ENCODE data around the gene ZSWIM5. TPM values are rescaled to one million over a fixed set of nuclear protein-coding genes. Genes with fewer than 3 reads are reported as not detected.

ZSWIM5 gene
- total and polyA plus RNA-seq, 2 of the 8 experiments (the other 6 are each of a cell fraction or from before 2014, with no cell fraction given), result 2.5 to 3.9 TPM

DNA sequence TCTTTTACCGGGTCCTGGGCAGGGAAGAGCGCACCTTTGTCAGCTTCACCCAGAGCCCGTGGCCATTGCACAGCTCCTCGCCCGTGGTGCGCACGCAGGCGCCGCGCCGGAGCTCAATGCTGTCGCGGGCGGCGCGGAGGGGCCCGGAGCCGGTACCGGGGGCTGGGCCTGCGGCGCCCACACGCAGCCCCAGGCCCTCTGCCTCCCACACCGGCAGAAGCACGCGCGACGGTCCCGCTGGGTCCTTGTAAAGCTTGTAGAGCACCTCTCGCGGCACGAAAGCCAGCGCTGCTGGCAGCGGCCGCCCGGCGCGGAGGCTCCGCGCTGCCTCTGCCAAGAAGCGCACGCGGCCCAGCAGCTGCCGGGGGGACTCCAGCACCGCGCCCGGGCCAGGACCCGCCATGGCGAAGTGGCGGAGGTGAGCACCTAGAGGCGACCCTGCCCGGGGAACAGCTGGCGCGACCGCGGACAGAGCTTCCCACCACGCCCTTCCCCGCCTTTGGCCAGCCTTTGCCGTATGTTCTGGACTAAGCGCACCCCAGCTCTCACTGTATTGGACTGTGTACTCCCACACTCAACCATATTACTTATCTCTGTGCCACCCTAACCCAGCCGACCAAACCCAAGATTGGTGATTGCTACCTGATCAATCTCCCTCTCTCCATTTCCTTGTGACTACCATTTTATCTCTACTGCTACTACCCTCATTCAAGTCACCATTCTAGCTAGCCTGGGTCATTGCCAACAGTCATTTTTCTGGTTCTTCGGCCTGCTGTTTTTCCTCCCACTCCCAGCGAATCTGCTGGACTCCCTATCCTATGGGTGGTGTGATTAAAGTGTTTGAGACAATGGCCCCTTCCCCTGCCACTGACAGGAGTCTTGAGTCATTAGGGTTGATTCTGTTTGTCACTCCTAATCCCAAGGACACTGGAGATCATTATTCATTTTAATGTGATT is 195.3 kb downstream of the ZSWIM5 start, which contains the start of gene HECTD3:
HECTD3 (minus strand) TSS at position 470 of the 957 bp plus-strand sequence; CDS start at position 403, 67 bp downstream.
- no peak within 1 kb of the TSS for H3K14ac ChIP-seq (ENCODE audit: insufficient read length)
- H4K91ac ChIP-seq (replicated peaks; ENCODE audit: insufficient read length, low read length), result peak within 1 kb of the TSS; percentile 58
- FAIRE-seq (no peak), DNase-seq (ENCODE audit: low read depth in 1 of 2, low spot score in 2 of 2) (peak in 1 of 2 experiments; percentile 75)
- H3K4me1 ChIP-seq (replicated peaks in 1 of 4; ENCODE audit: control insufficient read depth in 3 of 4, insufficient read depth in 4 of 4, low read length in 3 of 4), result peaks cover 5 to 10% (median 6%) of the 10 kb centered on the region in 4 experiments; a peak in 6 of 7 replicates
- CTCF ChIA-PET (ENCODE audit: partially characterized antibody), result interaction anchor here (0.6 to 15.4 kb wide), 29 partner anchors 8 to 481 kb away, joined by 3 to 424 read pairs (median 4); partner anchors contain the start of genes PLK3, PTCH2 and TESK2
- peak within 1 kb of the TSS in 3 of 4 experiments; percentile 40 to 67 (median 51); a peak in 5 of 7 replicates for H3K9ac ChIP-seq (replicated peaks in 1 of 4; ENCODE audit: extremely low read depth in 1 of 4, low read depth in 3 of 4, low read length in 3 of 4)
- peak within 1 kb of the TSS; percentile 61; the same call in 1 of the 2 replicates for H2BK5ac ChIP-seq (ENCODE audit: low read depth, low read length)
- peak within 1 kb of the TSS; percentile 83 to 97 for H3K4me2 ChIP-seq (ENCODE audit: insufficient read depth in 1 of 2, low read depth in 2 of 2, low read length in 2 of 2)
- H2BK120ac ChIP-seq (replicated peaks; ENCODE audit: low read depth, low read length), result peak within 1 kb of the TSS; percentile 82
- H3K4me3 ChIP-seq (ENCODE audit: extremely low read depth in 1 of 4, insufficient read depth in 2 of 4, low read depth in 3 of 4, low read length in 4 of 4), result peak within 1 kb of the TSS; percentile 64 to 89 (median 79)
- peaks cover 0 to 7% of the 10 kb centered on the region in 2 experiments for H4K20me1 ChIP-seq (replicated peaks in 1 of 2; ENCODE audit: control insufficient read depth in 1 of 2, insufficient read depth in 2 of 2, low read length in 2 of 2)
- peak within 1 kb of the TSS; percentile 28 for H4K5ac ChIP-seq (ENCODE audit: insufficient read length, low read depth, low read length)
- H3K23ac ChIP-seq (ENCODE audit: insufficient read length), result no peak within 1 kb of the TSS
- peaks cover 3 to 18% (median 6%) of the 10 kb centered on the region in 4 experiments; a peak in 5 of 8 replicates for H3K36me3 ChIP-seq (ENCODE audit: control insufficient read depth in 2 of 4, insufficient read depth in 4 of 4, low read length in 3 of 4)
- H2AK5ac ChIP-seq (ENCODE audit: low read depth, low read length), result no peak within 1 kb of the TSS
- peak within 1 kb of the TSS; percentile 75 for H4K8ac ChIP-seq (ENCODE audit: extremely low read depth, insufficient read depth, low read length)
- H3K27me3 ChIP-seq (replicated peaks in 1 of 4; ENCODE audit: control insufficient read depth in 3 of 4, extremely low read depth in 1 of 4, insufficient read depth in 3 of 4, low read length in 3 of 4), result no peaks in the 10 kb centered on the region
- H3K79me2 ChIP-seq (ENCODE audit: control insufficient read depth in 1 of 2, insufficient read depth in 2 of 2, low read length in 2 of 2), result no peaks in the 10 kb centered on the region; a peak in 1 of 4 replicates
- H2BK12ac ChIP-seq (ENCODE audit: low read depth, low read length), result peak within 1 kb of the TSS; percentile 92
- POLR2A ChIA-PET (ENCODE audit: partially characterized antibody), result interaction anchor here (0.5 to 3.8 kb wide), 35 partner anchors 8 to 510 kb away, joined by 3 to 31 read pairs (median 4); partner anchors contain the start of genes ARMH1, EIF2B3, HPDL and MUTYH
- peak within 1 kb of the TSS; percentile 16; the same call in 1 of the 2 replicates for H3K27ac ChIP-seq (ENCODE audit: low read depth, low read length)
- no peaks in the 10 kb centered on the region for H3K79me1 ChIP-seq (ENCODE audit: low read depth, low read length)
- WGBS, 2 experiments (ENCODE audit: extremely low coverage in 1 of 2, insufficient coverage in 1 of 2, insufficient read length in 1 of 2, insufficient replicate concordance in 2 of 2, low coverage in 1 of 2, low lambda C conversion rate in 2 of 2, missing lambda C conversion rate in 1 of 2), result 4% methylated on average over 59 of the region's 62 CpGs; no CpG with 5 or more reads in 1 of the 2 experiments
- peak within 1 kb of the TSS; percentile 34 for H3K18ac ChIP-seq (ENCODE audit: extremely low read depth, low read length)
- peaks cover 10% of the 10 kb centered on the region for H3K23me2 ChIP-seq (ENCODE audit: low read depth, low read length)
- H3K56ac ChIP-seq (replicated peaks; ENCODE audit: insufficient read length, low read depth, low read length), result no peak within 1 kb of the TSS
- H2AFZ ChIP-seq (ENCODE audit: low read length), result peak within 1 kb of the TSS; percentile 100
- no peak within 1 kb of the TSS for H3K4ac ChIP-seq (replicated peaks; ENCODE audit: insufficient read length, low read depth, low read length)
- H2BK15ac ChIP-seq (ENCODE audit: low read length), result peak within 1 kb of the TSS; percentile 95
- H3K9me3 ChIP-seq (ENCODE audit: insufficient read depth in 2 of 2, low read depth in 1 of 2, low read length in 1 of 2), result no peaks in the 10 kb centered on the region
- H2BK20ac ChIP-seq (ENCODE audit: low read length), result no peak within 1 kb of the TSS
- TF ChIP-seq, protein P1, sequence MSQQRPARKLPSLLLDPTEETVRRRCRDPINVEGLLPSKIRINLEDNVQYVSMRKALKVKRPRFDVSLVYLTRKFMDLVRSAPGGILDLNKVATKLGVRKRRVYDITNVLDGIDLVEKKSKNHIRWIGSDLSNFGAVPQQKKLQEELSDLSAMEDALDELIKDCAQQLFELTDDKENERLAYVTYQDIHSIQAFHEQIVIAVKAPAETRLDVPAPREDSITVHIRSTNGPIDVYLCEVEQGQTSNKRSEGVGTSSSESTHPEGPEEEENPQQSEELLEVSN (IDR thresholded peaks at IDR 0.05), result no peak
- no peak; the same call in 1 of the 2 replicates for TF ChIP-seq YY1 (IDR thresholded peaks at IDR 0.05; ENCODE audit: low read depth, low read length)
- TF ChIP-seq RXRA (IDR thresholded peaks at IDR 0.05; ENCODE audit: insufficient read depth, low read depth, low read length), result no peak
- TF ChIP-seq JUN (IDR thresholded peaks at IDR 0.05; ENCODE audit: low read depth, low read length), result no peak
- TF ChIP-seq TAF1 (IDR thresholded peaks at IDR 0.05; ENCODE audit: low read depth, low read length), result peak; percentile 25; the same call in 1 of the 2 replicates
- TF ChIP-seq NANOG (IDR thresholded peaks at IDR 0.05; ENCODE audit: insufficient read depth, low read depth, low read length, poor library complexity, severe bottlenecking), result no peak
- no peak for TF ChIP-seq HDAC6 (IDR thresholded peaks at IDR 0.05; ENCODE audit: low read depth, low read length)
- no peak for TF ChIP-seq CHD1 (IDR thresholded peaks at IDR 0.05; ENCODE audit: low read depth, low read length)
